SJSA1 (cell line): ENCODE results near the gene ZNF574. TPM values are rescaled to one million over a fixed set of nuclear protein-coding genes. Genes with fewer than 3 reads are reported as not detected.

Source experiments
- DNase-seq, 2 experiments: peaks; one replicate each; pipeline ENCODE4 v3.0.0-alpha.2; 2015 to 2020; ENCODE audit warnings: low spot score in 2 of 2, low read depth in 1 of 2
- H3K27ac ChIP-seq: fragments of 250-450 bp; sonication (Bioruptor Pico); 2 replicates; pipeline ENCODE4 v1.5.1; 2020; ENCODE audit warnings: mild to moderate bottlenecking, moderate library complexity
- H3K27me3 ChIP-seq: fragments of 250-450 bp; sonication (Bioruptor Pico); replicated peaks from 2 replicates; pipeline ENCODE4 v1.5.1; 2020; ENCODE audit warnings: mild to moderate bottlenecking, moderate library complexity
- H3K36me3 ChIP-seq: fragments of 250-450 bp; sonication (Bioruptor Pico); 2 replicates; pipeline ENCODE4 v1.5.1; 2020; ENCODE audit warnings: mild to moderate bottlenecking
- H3K4me1 ChIP-seq: fragments of 250-450 bp; sonication (Bioruptor Pico); replicated peaks from 2 replicates; pipeline ENCODE4 v1.6.1; 2021; ENCODE audit warnings: mild to moderate bottlenecking
- H3K4me3 ChIP-seq: fragments of 250-450 bp; sonication (Bioruptor Pico); 2 replicates; pipeline ENCODE4 v1.5.1; 2020; ENCODE audit warnings: mild to moderate bottlenecking
- H3K9me3 ChIP-seq: fragments of 250-450 bp; sonication (Bioruptor Pico); replicated peaks from 2 replicates; pipeline ENCODE4 v1.5.1; 2020; ENCODE audit warnings: mild to moderate bottlenecking
- total RNA-seq: library from RNA; depleted of rRNA; stranded (reverse); fragments of >200 nt; shearing (Covaris generic); gene quantifications from 2 replicates; pipeline ENCODE4 v1.2.3, GENCODE V29; 2014

Gene ZNF574
- total RNA-seq, 1 experiment from 2014 or later, result 23.0 TPM

DNA sequence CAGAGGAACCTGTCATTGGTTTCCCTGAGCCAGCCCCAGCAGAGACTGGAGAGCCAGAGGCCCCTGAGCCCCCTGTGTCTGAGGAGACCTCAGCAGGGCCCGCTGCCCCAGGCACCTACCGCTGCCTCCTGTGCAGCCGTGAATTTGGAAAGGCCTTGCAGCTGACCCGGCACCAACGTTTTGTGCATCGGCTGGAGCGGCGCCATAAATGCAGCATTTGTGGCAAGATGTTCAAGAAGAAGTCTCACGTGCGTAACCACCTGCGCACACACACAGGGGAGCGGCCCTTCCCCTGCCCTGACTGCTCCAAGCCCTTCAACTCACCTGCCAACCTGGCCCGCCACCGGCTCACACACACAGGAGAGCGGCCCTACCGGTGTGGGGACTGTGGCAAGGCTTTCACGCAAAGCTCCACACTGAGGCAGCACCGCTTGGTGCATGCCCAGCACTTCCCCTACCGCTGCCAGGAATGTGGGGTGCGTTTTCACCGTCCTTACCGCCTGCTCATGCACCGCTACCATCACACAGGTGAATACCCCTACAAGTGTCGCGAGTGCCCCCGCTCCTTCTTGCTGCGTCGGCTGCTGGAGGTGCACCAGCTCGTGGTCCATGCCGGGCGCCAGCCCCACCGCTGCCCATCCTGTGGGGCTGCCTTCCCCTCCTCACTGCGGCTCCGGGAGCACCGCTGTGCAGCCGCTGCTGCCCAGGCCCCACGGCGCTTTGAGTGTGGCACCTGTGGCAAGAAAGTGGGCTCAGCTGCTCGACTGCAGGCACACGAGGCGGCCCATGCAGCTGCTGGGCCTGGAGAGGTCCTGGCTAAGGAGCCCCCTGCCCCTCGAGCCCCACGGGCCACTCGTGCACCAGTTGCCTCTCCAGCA lies 4.2 kb downstream of the ZNF574 start:
- DNase-seq, result no peak
- H3K27me3 ChIP-seq, result no peaks in the 10 kb centered on the region
- peaks cover 66% of the 10 kb centered on the region for H3K36me3 ChIP-seq
- no peak overlapping the region for H3K27ac ChIP-seq
- H3K4me3 ChIP-seq, result no peak overlapping the region
- H3K9me3 ChIP-seq, result no peaks in the 10 kb centered on the region
- peaks cover 27% of the 10 kb centered on the region for H3K4me1 ChIP-seq

DNA sequence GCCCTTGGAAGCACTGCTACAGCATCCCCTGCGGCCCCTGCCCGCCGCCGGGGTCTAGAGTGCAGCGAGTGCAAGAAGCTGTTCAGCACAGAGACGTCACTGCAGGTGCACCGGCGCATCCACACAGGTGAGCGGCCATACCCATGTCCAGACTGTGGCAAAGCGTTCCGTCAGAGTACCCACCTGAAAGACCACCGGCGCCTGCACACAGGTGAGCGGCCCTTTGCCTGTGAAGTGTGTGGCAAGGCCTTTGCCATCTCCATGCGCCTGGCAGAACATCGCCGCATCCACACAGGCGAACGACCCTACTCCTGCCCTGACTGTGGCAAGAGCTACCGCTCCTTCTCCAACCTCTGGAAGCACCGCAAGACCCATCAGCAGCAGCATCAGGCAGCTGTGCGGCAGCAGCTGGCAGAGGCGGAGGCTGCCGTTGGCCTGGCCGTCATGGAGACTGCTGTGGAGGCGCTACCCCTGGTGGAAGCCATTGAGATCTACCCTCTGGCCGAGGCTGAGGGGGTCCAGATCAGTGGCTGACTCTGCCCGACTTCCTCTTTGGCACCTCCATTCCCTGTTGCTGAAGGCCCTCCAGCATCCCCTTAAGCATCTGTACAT lies 4.9 kb downstream of the ZNF574 start:
- no peak for DNase-seq
- H3K27me3 ChIP-seq, result no peaks in the 10 kb centered on the region
- no peak overlapping the region for H3K27ac ChIP-seq
- no peak overlapping the region for H3K4me3 ChIP-seq
- peaks cover 66% of the 10 kb centered on the region for H3K36me3 ChIP-seq
- H3K9me3 ChIP-seq, result no peaks in the 10 kb centered on the region
- H3K4me1 ChIP-seq, result peaks cover 25% of the 10 kb centered on the region

DNA sequence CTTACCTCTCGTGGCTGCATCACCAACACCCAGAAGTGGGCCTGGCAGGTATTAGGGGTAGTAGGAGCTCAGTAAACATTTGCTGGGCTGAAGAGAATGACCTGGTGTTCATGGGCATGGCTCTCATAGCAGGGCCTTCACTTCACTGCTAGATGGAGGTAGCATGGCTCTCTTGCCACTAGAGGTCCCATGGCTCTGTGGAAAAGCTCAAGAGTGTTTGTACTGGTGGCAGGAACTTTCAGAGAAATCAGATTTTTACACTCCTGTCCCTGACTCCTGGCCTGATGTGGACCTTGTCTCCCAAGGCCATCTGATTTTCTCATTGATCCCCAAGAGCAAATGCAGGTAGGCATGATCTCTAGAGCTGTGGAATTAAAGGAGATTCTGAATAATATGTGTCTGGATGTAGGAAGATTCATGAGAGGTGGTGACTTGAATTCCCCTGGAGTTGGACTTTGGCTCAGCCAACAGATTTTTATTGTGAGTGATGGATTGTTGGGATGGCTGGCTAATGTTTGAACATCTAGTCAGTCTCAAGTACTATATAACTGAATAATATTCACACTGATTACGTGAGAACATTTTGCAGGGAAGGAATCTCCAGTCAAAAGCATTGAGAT lies 5.7 kb downstream of the ZNF574 start:
- H3K4me3 ChIP-seq, result no peak overlapping the region
- DNase-seq, result peak in 1 of 2 experiments; percentile 24
- H3K4me1 ChIP-seq, result peaks cover 25% of the 10 kb centered on the region
- no peaks in the 10 kb centered on the region for H3K9me3 ChIP-seq
- no peaks in the 10 kb centered on the region for H3K27me3 ChIP-seq
- no peak overlapping the region for H3K27ac ChIP-seq
- peaks cover 66% of the 10 kb centered on the region for H3K36me3 ChIP-seq

DNA sequence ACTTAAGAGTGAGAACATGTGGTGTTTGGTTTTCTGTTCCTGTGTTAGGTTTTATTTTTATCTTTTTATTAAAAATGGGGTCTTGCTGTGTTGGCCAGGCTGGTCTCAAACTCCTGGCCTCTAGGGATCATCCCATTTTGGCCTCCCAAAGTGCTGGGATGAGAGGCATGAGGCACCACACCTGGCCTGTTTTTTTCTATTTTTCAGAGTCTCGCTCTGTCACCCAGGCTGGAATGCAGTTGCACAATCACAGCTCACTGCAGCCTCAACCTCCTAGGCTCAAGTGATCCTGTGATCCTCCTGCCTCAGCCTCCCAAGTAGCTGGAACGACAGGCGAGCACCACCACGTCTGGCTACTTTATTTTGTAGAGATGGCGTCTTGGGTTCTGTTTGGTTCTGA lies 7.6 kb downstream of the ZNF574 start:
- Histone ChIP-seq H3K36me3 (peaks cover 57% of the 10 kb centered on the region), H3K4me1 (peaks cover 22% of the 10 kb centered on the region), H3K27me3 (no peaks in the 10 kb centered on the region), H3K4me3 (no peak overlapping the region), H3K9me3 (no peaks in the 10 kb centered on the region), H3K27ac (no peak overlapping the region)
- DNase-seq, result no peak

DNA sequence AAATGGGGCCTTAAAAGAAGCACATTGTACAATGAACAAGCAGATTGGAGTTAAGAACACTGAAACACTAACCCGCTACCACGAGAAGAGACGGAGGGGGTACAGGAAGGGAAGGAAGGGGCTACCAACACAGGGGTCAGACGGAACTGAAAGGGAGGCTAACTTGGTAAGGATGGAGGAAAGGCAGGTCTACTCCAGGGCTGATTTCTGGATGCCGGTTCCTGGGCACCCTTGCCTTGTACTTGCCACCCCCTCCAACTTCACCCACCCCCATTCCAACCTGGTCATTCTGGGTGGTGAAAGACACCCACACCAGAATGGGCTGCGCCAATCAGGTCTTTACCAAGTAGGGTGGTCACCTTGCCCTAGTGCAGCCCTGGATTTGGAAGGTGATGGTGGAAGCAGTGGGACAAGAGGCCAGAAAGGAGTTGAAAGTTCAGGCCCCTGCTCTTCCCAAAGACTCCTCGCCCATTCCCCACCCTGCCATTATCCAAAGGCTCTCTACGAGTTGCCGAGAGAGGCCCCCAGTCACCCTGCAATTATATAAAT lies 10.3 kb downstream of the ZNF574 start:
- DNase-seq, result no peak

DNA sequence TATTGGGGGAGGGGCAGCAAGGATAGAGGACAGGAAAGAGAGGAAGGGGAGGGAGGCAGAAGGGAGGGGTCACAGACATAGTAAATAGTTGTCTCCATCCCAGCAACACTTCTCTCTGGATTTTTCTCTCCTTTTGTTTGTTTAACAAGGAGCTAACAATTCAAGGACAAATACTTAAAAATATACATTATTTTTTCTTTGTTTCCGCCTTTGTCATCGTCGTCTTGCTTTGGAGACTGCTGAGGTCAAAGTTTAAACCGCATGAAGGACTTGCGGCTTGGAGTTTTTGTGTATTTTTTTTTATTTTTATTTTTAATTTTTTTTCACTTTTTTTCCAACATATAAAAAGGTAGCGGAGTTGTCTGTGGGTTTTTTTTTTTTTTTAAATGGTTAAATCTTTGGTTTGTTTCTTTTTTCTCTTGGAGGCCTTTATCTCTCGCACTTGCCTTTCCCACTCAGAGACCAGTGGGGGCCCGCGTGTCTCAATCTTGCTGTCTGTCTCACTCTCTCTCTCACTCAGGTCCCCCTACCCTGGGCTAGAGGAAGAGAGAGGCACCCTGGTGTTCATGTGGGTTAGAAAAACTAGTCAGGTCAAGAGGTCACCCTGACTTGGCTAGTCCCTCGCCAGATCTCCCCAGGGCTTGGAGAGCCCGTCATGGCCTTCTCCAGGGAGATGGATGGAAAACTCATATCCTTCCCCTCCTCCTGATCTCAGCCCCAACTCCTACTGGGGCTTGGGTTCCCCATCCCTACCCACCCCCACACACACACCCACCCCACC lies 11.0 kb downstream of the ZNF574 start:
- Histone ChIP-seq H3K4me1 (peaks cover 32% of the 10 kb centered on the region), H3K27me3 (no peaks in the 10 kb centered on the region), H3K27ac (no peak overlapping the region), H3K36me3 (peaks cover 23% of the 10 kb centered on the region), H3K4me3 (no peak overlapping the region), H3K9me3 (no peaks in the 10 kb centered on the region)
- no peak for DNase-seq

More for the DNA sequence above, 10.3 kb downstream of the ZNF574 start:
- no peak overlapping the region for H3K4me3 ChIP-seq
- H3K36me3 ChIP-seq, result peaks cover 30% of the 10 kb centered on the region
- H3K27ac ChIP-seq, result no peak overlapping the region
- peaks cover 26% of the 10 kb centered on the region for H3K4me1 ChIP-seq
- H3K9me3 ChIP-seq, result no peaks in the 10 kb centered on the region
- no peaks in the 10 kb centered on the region for H3K27me3 ChIP-seq

DNA sequence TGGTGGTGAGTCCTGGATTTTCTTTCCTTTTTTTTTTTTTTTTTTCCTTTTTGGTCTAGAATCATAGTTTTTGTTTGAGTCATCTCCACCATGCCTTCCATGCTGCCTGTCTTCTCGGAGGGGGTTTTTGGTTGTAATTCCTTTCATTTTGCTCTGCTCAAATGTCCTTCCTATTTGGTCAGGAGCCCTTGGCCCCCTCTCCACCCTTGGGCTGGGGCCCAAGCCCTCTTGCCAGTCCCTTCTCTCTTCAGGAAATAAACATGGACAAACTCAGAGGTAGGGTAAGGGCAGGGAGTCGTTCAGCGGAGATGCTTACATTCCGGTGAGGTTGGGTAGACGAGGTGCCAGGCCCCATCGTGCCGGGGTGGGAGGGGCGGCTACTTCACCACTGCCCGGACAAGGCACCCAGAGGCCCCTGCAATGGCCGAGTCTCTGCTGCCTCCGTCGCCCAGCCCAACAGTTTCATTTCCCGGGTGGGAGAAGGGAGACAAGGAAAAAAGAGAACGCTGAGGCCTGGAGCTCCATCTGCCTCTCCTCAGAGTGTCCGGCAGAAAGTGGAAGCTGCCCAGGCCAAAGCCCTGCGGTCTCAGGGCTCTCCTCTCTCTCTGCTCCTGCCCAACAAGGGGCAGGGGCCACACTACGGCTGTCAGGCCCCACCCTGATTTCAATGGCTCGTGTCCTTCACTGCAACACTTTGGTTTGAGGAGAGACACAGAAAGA lies 12.7 kb downstream of the ZNF574 start:
- peak; percentile 70 to 84 for DNase-seq

DNA sequence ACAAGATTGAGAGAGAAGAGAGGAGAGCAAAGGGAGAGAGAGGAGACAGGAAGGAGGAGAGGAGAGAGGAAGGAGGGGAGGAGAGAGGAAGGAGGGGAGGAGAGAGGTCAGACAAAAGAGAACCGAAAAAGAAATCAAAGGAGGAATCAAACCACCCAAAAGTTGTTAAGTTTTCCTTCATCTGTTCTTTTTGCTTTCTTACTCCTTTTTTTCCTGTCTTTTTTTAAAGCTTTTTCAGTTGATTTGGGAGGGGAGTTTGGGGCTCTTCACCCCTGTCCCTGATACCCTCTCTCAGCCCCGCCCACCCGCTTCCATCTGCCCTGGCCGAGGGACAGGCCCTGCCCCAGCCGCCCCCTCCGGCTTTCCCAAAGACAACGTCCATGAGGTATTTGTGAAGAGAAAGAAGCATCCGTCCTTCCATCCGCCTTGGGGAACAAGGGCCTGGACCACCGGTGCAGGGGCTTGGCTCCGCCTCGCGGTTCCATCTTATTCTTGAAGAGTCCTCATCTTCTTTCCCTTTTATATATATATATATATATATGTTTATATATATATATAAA lies 13.3 kb downstream of the ZNF574 start:
- no peaks in the 10 kb centered on the region for H3K9me3 ChIP-seq
- H3K36me3 ChIP-seq, result peaks cover 1% of the 10 kb centered on the region; the same call in 1 of the 2 replicates
- H3K27me3 ChIP-seq, result no peaks in the 10 kb centered on the region
- H3K4me3 ChIP-seq, result peak overlapping the region; percentile 21
- H3K4me1 ChIP-seq, result peaks cover 32% of the 10 kb centered on the region
- peak overlapping the region; percentile 86 for H3K27ac ChIP-seq
- no peak for DNase-seq

More for the DNA sequence above, 12.7 kb downstream of the ZNF574 start:
- Histone ChIP-seq H3K27me3 (no peaks in the 10 kb centered on the region), H3K4me3 (peak overlapping the region; percentile 21), H3K9me3 (no peaks in the 10 kb centered on the region), H3K36me3 (peaks cover 8% of the 10 kb centered on the region), H3K27ac (peak overlapping the region; percentile 86), H3K4me1 (peaks cover 32% of the 10 kb centered on the region)

DNA sequence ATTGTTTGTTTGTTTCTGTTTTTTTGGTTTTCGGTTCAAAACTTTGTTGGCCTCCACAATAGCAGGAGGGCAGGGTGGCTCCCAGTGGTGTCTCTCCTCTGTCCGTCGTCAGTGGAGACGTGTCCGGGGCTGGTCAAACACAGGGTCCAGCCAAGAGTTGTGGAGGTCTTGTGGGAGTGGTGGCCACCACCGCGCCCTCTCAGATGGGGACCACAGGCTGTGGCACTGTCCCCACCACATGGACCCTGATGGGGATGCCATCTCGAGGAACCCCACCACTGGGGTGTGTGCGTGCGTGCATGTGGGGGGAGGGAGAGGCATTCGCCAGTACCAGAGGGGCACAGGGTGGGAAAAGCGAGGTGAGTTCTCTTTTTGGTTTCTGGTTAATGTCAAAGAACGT lies 13.8 kb downstream of the ZNF574 start:
- no peaks in the 10 kb centered on the region for H3K27me3 ChIP-seq
- H3K4me3 ChIP-seq, result no peak overlapping the region
- DNase-seq, result no peak
- H3K4me1 ChIP-seq, result peaks cover 32% of the 10 kb centered on the region
- H3K27ac ChIP-seq, result no peak overlapping the region
- no peaks in the 10 kb centered on the region for H3K36me3 ChIP-seq
- H3K9me3 ChIP-seq, result no peaks in the 10 kb centered on the region

DNA sequence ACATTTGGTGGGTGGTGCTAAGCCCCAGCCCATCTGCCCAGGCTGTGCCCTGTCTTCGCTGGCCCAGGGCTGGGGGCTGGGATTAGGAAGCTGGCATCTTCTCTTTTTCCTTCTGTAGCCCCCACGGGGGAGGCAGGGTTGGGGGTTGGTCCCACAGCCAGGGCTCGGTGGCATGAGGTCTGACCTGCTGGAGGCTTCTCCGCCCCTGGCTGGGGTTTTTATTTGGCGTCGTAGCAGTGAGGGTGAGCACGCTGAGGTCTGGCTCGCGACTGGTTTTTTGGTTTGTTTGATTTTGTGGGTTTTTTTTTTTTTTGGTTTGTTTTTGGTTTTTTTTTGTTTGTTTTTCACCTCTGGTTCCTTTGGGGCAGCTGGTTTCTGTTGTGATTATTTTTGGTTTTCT lies 14.7 kb downstream of the ZNF574 start:
- Histone ChIP-seq H3K4me3 (no peak overlapping the region), H3K9me3 (no peaks in the 10 kb centered on the region), H3K4me1 (peaks cover 32% of the 10 kb centered on the region), H3K36me3 (no peaks in the 10 kb centered on the region), H3K27me3 (no peaks in the 10 kb centered on the region), H3K27ac (no peak overlapping the region)
- DNase-seq, result no peak

DNA sequence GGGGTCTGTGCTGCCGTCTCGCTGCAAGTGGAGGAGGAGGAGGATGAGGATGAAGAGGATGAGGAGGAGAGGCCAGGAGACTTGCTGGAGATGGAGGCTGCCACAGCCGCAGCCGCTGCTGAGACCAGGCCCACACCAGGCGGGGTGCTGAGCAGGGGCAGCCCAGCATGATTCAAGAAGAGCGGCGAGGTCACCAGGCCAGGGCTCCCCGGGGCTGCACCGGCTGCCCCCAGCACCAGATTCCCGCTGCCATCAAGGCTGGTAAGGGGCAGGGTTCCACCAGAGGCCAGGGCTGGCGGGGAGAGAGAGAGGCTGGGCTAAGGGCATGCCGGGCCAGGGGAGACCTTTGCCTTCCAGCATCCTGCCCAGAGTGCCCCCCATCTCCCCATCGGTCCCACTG lies 15.3 kb downstream of the ZNF574 start:
- DNase-seq, result no peak
- Histone ChIP-seq H3K27me3 (no peaks in the 10 kb centered on the region), H3K27ac (no peak overlapping the region)

DNA sequence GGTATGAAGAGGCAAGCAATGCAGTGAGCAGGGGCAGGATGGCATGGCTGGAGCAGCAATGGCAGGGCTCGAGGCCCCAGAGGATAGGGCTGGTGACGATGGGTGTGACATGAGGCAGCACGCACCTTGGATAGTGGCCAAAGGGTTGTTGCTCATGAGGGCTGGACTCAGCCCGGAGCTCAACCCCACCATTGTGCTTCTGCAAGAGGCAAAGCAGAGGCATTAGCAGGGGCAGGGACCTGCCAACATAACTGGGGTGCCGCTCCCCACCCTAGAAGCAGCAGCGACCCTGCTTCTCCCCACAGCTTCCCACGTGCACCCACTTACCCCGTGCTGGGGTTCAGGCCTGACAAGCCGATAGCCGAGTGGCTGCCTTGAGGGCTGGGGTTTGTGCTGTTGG lies 15.8 kb downstream of the ZNF574 start:
- no peak overlapping the region for H3K27ac ChIP-seq
- no peaks in the 10 kb centered on the region for H3K27me3 ChIP-seq
- no peaks in the 10 kb centered on the region for H3K9me3 ChIP-seq
- DNase-seq, result peak in 1 of 2 experiments; percentile 71
- H3K36me3 ChIP-seq, result no peaks in the 10 kb centered on the region
- no peak overlapping the region for H3K4me3 ChIP-seq
- peaks cover 32% of the 10 kb centered on the region for H3K4me1 ChIP-seq

More for the DNA sequence above, 15.3 kb downstream of the ZNF574 start:
- Histone ChIP-seq H3K4me3 (no peak overlapping the region), H3K4me1 (peaks cover 32% of the 10 kb centered on the region), H3K36me3 (no peaks in the 10 kb centered on the region), H3K9me3 (no peaks in the 10 kb centered on the region)
